Head of caudate nucleus (tissue), 42 donors: ENCODE data around the gene OCA2.
"Not testable (repeated sequence)": the region's sequence is repeated elsewhere in the genome, so short reads cannot be mapped to it uniquely, and the experiment has no call there.

Source experiments
- DNase-seq, 42 donors: peaks; one replicate each; pipeline versions ENCODE4 v3.0.0 to v3.0.0-alpha.2; 2020 to 2021; ENCODE audit warnings: mixed read lengths in 7 of 42
- intact Hi-C: fragments of 100-400 bp; cut with DNase I; formaldehyde crosslinking; loops from one replicate; pipeline ENCODE4 v1.15.0; 2022

OCA2 gene

DNA sequence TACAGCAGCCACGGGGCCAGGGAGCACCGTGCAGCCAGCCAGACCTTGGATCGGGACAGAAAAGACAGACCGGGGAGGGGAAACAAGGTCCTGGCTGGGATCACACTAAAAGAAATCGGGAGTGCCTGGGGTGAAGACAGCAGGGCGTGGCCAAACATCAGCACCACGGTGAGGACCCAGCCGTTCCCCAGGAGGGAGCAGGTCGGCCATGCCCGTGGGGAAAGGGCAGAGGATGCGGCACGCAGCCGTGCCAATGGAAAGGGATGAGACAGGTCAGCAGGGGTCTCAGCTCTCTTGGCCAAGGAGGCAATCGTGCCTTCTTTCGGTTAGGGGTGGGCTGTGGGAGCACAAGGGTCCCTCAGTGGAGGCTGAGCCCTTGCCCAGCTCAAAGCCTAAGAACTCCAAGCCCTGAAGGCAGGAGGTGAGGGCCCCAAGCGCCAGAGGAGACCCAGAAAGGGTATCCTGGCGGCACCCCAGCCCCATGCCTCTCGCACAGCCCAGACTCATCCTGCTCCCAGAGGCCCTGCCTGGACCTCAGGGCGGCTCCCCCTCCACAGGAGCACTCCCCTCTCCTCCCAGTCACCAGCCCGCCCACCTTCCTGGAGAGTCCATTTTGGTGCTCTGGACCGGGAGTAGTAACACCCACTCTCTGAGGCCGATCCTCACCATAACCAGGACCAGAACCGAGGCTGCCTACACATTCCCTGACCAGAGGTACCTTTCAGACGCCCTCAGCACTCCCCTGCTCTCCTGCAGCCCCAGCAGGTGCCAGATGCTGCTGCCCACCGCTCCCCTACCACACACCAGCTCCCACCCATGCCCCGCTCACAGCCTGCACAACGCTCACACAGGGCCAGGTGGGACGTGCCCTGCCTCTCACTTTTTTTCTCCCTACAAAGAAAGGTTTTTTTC lies 23.2 kb upstream of the OCA2 start:
- DNase-seq, result peak in 3 of 42 donors; percentile 14 to 36 (median 15)
- intact Hi-C loops, result no loop called here

DNA sequence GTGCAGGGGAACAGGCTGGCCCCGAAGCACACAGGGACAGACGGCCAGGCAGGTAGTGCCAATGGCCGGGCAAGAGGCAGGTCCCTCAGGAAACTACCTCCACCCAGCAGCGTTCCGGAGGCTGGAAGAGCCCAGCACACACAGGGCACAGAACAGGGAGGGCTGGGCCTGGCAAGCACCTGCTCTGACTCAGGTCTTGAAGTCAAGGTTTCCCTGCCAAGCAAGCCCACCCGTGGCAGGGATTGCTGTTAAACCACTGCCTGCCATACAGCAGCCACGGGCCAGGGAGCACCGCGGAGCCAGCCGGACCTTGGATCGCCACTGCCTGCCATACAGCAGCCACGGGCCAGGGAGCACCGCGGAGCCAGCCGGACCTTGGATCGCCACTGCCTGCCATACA lies 22.5 kb upstream of the OCA2 start:
- peak in 2 of 42 donors; percentile 13 to 26 for DNase-seq
- intact Hi-C loops, result not testable (repeated sequence)

DNA sequence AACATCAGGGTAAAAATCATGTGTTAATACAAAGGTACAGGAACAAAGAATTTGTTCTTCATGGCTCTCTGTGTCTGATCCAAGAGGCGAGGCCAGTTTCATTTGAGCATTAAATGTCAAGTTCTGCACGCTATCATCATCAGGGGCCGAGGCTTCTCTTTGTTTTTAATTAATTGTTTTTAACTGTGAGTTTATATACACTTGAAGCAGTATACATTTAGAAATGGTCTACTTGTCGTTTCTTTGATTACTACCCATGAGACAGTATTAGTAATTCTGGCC lies 21.2 kb upstream of the OCA2 start:
- peak in 1 of 42 donors; percentile 7 for DNase-seq
- intact Hi-C loops, result no loop called here

DNA sequence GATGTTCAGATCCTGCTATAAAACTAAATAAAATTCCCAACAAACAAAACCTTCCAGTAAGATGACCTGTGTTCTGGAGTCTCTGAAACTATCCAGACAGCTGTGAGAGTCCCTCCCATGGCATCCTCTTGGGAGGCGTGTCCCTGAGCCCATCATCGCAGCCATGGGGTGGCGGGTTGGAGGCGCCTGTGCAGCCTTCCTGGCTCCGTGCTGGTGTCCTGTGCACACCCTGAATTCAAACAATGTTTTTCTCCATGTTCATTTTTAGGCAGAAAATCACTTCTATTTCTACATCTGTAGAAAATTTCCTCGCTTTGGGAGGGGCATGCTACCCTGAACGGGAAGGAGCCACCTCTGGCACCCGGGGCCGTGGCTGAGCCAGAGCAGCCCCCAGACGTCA lies 19.4 kb upstream of the OCA2 start:
- intact Hi-C loops, result no loop called here
- DNase-seq, result peak in 4 of 42 donors; percentile 14 to 35 (median 27)

DNA sequence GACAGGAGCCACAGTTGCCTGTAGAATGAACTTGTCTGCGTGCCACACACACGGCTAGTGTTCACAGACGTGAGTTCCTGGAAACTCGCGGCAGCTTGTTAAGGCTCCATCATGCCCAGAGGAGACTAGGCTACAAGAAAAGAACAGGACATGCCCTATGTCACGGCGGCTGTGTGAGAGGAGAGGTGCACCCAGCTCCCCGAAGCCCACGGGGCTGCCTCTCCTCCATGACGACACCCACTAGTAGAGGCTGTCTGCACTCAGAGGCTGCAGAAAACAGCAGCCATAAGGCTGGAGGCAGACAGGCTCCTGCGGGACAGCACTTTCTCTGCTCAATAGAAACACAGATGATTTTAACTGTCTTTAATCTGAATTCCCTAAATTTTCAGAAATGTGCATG lies 19.0 kb upstream of the OCA2 start:
- DNase-seq, result peak in 5 of 42 donors; percentile 7 to 43 (median 28)
- intact Hi-C loops, result no loop called here

DNA sequence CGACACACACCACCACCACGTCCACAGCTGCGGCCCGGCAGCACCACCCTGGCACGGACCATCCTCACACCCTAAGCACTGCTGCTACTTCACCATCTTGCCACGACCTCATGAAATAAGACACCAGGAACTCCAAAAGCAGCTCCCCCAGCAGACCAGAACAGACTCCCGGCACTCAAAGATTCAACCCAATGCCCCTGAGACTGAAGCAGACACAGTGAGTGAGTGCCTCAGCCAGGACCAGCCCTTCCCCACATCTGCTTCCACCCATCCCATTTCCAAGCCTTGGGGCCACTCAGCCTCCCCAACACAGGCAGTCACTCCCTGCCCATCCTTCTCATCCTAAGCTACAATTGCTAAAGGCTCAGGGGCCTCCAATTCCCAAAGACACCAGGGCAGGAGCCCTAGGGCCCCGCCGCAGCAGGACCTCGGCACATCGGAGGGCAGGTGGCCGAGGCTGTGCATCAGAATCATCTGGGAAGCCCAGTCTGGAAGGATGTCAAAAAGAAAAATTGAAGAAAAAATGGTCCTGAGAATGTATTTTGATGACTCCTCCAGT lies 18.4 kb upstream of the OCA2 start:
- DNase-seq, result peak in 4 of 42 donors; percentile 1 to 32 (median 12)
- intact Hi-C loops, result no loop called here

DNA sequence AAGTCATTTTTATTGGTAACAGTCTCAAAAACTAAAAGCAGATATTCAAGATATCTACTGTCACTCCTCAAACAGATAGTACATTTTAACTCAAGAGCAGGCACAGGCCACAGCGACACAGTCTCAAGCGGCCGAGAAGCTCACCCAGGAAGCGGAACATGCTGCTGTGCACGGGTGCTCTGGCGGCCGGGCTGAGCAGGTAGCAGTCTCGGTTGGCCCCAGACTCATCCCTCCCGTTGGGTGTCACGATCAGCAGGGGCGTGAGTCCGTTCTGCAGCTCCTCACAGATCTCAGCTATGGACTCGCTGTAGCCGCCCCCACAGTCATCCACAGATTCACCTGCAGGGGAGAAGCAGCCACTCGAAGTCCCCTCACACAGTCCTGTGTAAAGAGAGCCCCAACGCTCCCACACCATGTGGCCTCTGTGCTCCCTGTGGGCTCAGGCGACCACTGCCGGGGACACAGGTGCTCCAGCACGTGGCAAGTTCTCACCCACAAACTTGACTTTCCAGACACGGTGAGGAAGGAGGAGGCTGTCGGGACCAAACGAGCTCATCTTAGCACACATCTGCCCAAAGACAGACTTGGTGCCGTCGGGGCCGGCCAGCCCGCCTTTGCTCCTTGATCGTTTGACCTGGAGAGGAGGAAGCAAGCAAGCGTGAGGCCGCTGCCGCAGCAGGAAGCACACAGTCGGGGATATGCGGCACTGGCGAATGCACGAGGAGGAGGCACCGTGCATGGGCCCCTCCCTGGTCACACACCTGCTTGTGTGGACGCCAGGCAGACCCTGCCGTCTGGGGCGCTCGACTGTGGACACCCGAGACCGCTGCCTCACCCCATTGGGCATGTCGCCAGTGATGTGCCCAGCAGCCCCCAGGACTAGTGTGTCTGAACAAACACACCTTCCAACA lies 17.7 kb upstream of the OCA2 start:
- peak in 4 of 42 donors; percentile 7 to 40 (median 24) for DNase-seq
- intact Hi-C loops, result no loop called here

DNA sequence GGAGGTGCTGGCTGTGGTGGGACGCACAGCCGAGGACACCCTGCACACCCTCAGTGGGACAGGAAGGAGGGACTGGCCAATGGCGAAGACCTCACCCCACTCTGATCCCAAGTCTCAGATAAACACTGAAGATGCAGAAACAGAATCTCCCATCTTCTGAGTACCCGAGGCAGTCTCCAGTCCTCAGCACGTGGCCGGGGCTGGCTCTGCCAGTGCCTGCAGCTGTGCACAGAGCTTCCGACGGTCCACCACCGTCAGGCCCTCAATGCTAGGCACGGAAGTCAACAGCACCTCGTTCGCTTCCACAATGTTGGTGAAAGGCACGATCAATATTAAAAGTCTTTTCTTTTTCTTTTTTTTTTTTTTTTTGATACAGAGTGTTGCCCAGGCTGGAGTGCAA lies 16.8 kb upstream of the OCA2 start:
- DNase-seq, result peak in 3 of 42 donors; percentile 1 to 40 (median 13)
- intact Hi-C loops, result no loop called here

DNA sequence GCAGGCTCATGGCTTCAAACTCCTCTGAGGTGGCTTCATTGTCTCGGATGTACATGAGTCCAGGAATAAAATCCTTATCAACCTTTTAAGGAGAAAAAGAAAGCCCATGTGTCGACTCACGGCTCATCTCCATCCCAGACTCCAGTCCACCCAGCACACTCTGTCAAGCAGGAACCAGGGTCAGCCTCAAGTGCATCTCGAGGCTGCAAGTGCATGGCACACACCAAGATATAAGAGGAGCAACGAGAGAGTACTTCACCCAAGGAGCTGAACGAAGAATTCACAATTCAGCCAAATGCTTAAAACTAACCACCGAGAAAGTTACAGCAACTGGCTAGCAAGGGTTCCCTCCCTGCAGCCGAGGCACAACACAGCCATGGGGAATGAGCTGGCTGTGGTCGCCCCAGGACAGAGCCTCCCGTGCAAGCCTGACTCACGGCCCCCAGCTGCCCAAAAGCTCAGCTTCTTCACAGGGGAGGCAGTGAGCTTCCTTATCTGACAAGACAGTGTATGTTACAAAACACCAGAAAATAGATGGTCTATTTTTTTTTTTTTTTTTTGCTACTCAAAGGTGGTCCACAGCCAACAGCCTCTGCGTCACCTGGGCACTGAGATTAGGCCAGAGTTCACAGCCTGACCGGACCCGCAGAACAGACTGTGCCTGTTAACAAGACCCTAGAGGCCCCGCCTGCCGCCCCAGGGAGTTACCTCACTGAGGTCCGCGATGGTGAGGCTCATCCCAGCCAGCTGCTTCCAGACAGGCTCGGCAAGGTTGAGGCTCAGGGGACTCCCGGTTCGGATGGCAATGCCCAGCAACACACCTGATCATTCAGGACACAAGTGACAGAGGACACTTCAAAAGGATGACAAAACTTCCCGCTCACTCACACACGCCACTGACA lies 15.9 kb upstream of the OCA2 start:
- intact Hi-C loops, result no loop called here
- DNase-seq, result peak in 8 of 42 donors; percentile 5 to 32 (median 18)

DNA sequence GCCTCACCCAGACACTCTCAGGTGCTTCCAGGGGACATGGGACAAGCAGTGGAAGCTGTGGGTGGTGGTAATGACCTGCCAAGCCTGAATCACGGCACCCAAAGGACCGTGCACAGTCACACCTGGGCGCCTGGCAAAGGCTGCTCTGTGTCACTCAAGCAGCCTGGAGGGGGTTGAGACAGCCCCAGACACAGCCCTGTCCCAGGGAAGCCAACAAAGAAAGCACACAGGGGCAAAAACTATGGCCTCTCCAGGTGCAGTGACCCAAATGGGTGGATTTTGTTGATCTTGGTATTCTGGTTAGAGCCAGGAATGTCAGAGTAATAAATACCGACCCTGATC lies 15.0 kb upstream of the OCA2 start:
- intact Hi-C loops, result no loop called here

DNA sequence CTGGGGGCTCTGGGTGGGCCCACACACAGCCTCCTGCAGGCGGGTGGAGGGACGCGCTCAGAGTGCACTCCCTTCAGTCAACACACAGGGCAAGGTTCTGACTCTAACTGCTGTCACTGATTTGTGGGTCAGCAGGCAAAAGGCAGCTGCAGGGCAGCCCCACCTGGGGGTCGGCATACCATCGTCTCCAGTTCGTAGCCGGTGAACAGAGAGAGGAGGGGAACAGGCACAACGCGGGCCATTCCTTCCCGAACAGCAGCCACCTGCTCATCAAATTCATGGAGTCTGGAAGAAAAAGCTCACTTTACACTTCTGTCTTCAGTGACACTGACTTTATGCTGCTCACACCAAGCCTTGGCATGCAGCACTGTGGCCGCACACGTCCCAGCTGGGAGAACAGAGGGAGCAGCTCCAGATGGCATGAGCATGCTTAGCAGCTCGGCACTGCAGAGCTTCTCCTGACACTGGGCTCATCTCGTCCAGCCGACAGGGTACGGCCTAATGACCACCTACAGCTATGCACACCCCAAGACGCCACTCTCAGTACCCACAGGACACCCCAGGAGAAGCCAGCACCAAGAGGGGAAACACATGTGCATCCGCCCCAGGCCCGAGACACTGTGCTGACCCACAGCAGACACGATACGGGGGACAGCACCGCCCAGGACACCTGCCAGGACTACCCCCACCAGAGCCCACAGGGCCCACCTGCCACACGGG lies 14.4 kb upstream of the OCA2 start:
- intact Hi-C loops, result no loop called here
- DNase-seq, result peak in 8 of 42 donors; percentile 4 to 40 (median 26)

More for the DNA sequence above, 15.0 kb upstream of the OCA2 start:
- DNase-seq, result peak in 5 of 42 donors; percentile 2 to 25 (median 11)

DNA sequence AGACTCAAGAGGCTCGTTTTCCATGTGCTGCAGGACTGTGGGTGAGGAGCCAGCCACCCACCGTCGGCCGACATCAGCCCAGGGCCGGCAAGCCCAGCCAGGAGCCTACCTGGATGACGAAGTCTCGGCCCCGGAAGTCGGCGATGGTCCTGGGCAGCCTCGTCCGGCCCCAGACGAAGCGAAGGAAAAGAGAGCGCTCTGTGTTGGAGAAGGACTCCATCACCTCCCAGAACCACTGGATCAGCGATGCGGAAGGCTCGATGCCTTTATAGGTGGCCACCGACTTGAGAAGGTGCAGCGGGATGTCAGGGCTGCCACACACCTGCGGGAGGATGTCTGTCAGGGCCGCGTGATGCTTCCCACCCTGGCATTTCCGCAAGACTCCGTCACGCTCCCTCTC lies 13.8 kb upstream of the OCA2 start:
- intact Hi-C loops, result no loop called here
- peak in 11 of 42 donors; percentile 1 to 36 (median 11) for DNase-seq

DNA sequence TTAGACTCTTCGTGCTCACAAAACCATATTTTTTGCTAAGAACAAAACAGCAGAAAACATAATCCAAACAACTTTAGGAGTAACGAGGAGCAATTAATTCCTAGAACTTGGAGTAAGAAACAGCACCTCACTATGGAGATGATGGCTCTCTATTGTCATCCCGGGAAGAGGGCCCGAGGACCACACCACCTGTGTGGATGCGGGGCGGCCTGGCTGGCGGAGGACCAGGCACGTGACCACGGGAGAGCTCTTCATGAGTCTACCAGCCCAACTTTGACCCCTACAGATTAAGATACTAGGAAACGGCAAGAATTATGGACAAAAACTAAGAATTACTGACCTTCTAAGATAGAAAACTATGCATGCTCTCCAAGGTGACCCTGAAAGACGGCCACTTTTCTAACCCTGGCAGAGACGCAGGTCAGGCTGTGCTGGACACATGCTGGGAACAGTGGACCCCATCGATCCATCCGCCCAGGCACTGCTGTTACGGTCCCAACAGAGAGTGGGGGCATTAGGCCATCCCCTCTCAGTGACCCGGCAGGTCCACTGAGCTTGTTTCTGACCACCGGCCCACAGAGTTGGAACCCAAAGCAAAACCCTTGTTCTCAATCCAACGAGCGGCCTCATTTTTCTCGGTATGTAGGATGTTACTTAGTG lies 13.1 kb upstream of the OCA2 start:
- peak in 10 of 42 donors; percentile 1 to 38 (median 16) for DNase-seq
- intact Hi-C loops, result no loop called here

DNA sequence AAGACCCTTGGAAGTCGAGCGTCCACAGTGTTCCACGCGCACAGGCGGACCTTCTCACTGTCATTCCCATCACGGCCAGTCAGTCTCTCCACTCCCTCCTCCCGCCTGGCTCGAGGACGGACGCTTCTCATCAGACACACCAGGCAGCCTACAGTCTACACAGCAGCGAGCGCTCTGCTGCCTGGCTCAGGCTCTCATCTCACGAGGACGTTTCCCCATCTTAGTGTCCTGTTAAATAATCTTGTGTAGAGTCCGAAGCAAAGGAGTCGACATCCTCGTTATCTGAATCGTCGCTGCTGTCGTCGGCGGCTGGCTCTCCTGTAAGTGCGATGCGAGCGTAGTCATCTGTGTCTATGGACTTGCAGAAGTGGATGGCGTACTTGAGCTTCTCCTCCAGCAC lies 12.4 kb upstream of the OCA2 start:
- DNase-seq, result peak in 10 of 42 donors; percentile 2 to 39 (median 14)
- intact Hi-C loops, result no loop called here

DNA sequence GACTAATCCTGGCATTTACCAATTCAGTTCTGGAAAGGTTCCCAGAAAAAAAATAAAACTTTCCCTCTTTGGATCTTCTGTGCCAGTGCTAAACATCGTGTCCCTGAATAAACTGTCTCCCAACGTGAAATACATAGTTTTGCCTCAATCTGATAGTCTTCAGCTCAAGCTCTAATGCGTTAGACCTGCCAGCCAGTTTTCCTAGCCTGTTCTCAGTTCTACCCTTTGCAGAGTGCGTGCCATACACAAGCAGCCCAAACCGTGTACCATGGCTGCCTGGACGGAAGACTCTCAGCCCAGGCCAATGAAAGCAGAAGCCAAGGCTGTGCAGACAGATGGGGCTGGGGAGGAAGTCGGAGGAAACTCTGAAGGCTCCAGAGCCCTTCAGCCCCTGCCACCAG lies 11.4 kb upstream of the OCA2 start:
- DNase-seq, result peak in 10 of 42 donors; percentile 2 to 42 (median 15)
- intact Hi-C loops, result no loop called here

DNA sequence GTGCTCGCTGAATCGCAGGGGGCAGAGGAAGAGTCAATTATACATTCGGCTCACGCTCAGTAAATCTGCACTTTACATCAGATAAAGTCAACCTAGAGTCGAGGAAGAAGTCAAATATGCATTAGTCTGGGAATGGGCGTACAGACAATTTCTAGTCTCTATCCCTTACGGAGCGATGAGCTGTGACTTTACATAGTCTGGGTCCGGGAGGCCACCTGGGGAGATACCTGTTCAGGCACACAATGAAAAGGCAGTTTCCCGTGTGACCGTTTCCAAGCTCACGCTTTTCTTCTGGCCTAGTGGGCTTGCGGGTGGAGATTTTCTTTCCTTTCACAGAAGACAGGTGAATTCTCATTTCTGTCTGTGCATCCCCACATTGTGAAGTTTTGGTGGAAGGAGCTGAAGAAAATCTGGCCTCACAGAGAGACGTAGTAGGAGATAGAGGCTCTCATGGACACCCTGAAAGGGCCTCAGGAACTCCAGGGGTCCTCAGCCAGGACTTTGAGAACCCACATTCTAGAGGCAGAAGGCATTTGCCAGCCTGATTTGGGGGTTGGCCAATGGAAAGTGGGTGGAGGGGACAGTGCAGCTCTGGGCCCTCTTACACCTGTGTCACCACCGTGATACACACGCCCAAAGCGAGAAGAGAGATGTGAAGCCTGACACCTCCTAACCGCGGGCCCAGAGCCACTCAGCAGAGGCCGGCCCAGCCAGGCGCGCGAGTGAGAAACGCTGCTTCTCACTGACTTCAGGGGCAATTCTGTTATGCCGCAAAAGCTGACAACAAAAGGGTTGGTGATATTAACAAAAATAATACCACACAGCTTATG lies 10.7 kb upstream of the OCA2 start:
- intact Hi-C loops, result no loop called here
- DNase-seq, result peak in 10 of 42 donors; percentile 2 to 38 (median 18)

DNA sequence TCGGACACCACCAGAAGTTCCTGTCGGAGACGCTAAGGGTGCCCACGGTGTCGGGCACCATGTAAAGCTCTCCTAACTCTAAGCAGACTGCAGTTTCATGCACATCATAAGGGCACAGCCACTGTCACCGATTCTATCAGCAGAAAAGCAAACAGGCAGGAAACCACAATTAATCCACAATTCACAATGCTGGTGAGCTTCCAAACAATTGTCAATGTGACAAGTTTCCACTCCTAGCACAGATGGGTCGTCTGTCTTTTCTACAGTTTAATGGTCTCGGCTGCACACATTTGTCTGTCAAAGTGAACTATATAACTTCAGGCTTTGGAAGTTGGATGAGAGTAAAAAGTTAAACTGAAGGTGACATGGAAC lies 8.8 kb upstream of the OCA2 start:
- peak in 1 of 42 donors; percentile 3 for DNase-seq
- intact Hi-C loops, result no loop called here
